IPS-18c (cell line): ENCODE measurements around the gene INAFM1.
A peak's percentile ranks its signal among the peaks of the same experiment; 100 is the strongest.
"Not testable (repeated sequence)": the region's sequence is repeated elsewhere in the genome, so short reads cannot be mapped to it uniquely, and the experiment has no call there.

Experiments used
- H3K4me3 ChIP-seq: 2 replicates; pipeline ENCODE4 v1.7.0; 2013; ENCODE audit warnings: low read depth, mild to moderate bottlenecking, low read length, moderate library complexity; ENCODE audit not compliant: insufficient read depth
- H3K9me3 ChIP-seq: one replicate; pipeline ENCODE4 v1.6.1; 2013; ENCODE audit warnings: mild to moderate bottlenecking, low read length, moderate library complexity; ENCODE audit not compliant: control insufficient read depth, insufficient read depth

The INAFM1 gene

DNA sequence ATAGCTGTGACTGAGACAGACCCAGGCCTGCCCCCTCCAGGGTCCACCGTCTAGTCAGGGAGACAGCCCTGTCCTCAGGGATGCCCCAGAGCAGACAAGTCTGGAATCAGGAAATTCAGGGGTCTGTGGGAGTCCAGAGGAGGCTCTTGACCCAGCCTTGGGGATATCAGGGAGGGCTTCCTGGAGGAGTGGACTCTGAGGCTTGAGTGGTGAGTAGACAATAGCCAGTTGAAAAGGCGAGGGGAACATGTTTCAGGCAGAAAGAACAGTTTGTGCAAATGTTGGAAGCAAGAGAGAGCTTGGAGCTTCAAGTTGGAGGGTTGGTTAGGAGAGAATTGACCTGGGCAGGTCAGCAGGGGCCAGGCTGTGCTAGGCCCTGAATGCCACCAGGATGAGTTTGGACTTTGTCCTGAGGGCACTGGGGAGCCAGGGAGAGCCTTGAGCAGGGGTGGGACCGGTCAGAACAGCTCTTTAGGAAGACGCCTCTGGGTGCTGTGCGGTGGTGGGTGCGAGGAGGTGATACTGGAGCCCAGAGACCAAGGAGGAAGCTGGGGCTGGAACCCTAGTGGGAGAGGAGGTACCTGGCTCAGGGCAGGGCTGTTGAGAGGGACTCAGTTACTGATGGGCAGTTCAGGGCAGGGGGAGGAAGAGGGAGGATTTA is 15.7 kb upstream of the INAFM1 start:
- Histone ChIP-seq H3K4me3 (no peak overlapping the region), H3K9me3 (no peaks in the 10 kb centered on the region)

DNA sequence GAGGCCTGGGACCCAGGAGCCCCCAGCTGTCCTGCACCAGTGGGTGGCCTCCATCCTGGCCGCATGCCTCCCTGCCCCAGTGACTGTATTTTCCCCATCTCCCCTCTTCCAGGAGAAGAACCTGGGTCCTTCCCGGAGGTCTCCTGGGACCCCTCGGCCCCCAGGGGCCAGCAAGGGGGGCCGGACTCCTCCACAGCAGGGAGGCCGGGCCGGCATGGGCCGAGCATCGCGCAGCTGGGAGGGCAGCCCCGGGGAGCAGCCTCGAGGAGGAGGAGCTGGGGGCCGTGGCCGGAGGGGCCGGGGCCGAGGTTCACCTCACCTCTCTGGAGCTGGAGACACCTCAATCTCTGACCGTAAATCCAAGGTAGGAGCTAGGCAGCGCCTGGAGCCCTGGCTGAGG is 14.2 kb upstream of the INAFM1 start:
- H3K9me3 ChIP-seq = no peaks in the 10 kb centered on the region

GRCh38 chr19:47261946-47262793 is 12.5 kb upstream of the INAFM1 start:
- not testable (repeated sequence) for H3K9me3 ChIP-seq, H3K4me3 ChIP-seq

More for the DNA sequence above, 14.2 kb upstream of the INAFM1 start:
- H3K4me3 ChIP-seq = no peak overlapping the region

GRCh38 chr19:47264629-47265028 is 10.1 kb upstream of the INAFM1 start:
- no peak overlapping the region for H3K4me3 ChIP-seq

GRCh38 chr19:47266401-47266941 is 8.2 kb upstream of the INAFM1 start:
- no peaks in the 10 kb centered on the region for H3K9me3 ChIP-seq
- H3K4me3 ChIP-seq = no peak overlapping the region

More at GRCh38 chr19:47264629-47265028, 10.1 kb upstream of the INAFM1 start:
- H3K9me3 ChIP-seq = no peaks in the 10 kb centered on the region

DNA sequence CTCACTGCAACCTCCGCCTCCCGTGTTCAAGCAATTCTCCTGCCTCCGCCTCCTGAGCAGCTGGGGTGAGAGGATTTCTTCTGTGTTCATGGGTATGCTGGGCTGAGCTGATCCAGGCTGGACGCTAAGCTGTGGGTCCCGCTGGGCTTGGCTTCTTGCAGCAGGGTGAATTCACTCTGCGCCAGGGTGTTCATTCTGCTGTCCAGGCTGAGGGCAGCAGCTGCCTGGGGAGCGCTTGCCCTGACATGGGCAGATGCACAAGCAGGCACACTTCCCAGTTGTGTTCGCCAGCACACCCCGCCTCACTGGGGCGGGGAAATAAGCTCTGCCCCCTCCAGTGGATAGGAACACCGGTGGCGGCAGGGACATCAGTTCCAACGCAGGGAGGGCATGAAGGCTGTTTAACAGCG is 7.3 kb upstream of the INAFM1 start:
- Histone ChIP-seq H3K9me3 (no peaks in the 10 kb centered on the region), H3K4me3 (no peak overlapping the region)

DNA sequence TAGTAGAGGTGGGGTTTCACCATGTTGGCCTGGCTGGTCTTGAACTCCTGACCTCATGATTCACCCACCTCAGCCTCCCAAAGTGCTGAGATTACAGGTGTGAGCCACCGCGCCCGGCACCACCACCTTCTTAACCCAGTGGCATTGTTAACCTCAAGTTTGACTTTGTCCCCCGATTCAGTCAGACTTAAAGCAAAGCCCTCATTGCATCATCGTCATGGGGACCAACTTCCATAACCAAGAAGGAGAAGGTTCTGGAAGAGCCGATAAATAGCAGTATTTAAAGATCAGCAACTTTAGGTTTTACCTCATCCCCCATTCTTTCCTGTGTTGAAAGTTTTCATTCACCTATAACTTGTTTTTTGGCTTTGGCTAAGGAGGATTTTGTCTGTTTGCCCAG is 6.7 kb upstream of the INAFM1 start:
- Histone ChIP-seq H3K9me3 (no peaks in the 10 kb centered on the region), H3K4me3 (no peak overlapping the region)

DNA sequence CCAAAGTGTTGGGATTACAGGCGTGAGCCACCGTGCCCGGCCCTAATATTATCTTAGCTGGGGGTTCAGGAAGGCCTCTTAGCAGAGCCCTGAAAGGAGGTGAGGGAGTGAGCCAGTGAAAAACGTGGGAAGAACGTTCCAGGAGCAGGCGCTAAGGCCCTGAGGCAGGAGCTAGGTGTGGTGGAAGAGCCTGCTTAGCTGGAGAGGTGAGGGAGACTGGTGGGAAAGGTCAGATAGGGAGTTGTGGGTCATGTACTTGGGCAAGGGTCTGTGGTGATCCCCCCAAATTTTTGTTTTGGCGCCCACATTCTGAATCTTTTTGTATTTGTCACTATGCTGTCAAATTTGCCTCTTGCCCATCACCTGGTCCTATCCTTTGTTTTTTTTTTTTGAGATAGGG is 5.1 kb upstream of the INAFM1 start:
- Histone ChIP-seq H3K4me3 (no peak overlapping the region), H3K9me3 (no peaks in the 10 kb centered on the region)

GRCh38 chr19:47270408-47270807 is 4.3 kb upstream of the INAFM1 start:
- Histone ChIP-seq H3K4me3 (no peak overlapping the region), H3K9me3 (no peaks in the 10 kb centered on the region)

DNA sequence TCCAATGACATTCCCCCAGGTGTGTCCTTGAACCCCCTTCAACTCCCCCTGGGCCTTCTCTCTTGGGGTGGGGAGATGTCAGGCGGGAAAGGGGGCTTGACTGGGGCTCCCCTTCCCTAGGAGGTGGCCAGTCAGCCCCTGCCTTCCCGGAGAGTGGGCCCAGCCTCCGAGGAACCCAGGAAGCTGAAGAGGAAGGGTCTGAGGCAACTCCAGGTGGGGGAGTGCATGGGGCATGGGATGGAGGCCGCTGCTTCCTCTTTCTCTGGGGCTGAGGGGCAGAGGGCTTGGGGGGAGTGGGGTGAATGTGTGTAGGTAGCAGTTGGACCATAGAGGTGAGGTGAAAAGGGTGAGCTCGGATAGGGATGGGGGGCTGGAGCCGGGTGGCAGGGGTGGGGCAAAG is 2.7 kb upstream of the INAFM1 start:
- no peak overlapping the region; the same call in 1 of the 2 replicates for H3K4me3 ChIP-seq
- H3K9me3 ChIP-seq = no peaks in the 10 kb centered on the region

- H3K4me3 ChIP-seq = peak overlapping the region; percentile 70
- no peaks in the 10 kb centered on the region for H3K9me3 ChIP-seq
Measured at GRCh38 chr19:47272448-47273312, 2.0 kb upstream of the INAFM1 start.

- peak overlapping the region; percentile 70 for H3K4me3 ChIP-seq
Measured at GRCh38 chr19:47273313-47274070, 1.2 kb upstream of the INAFM1 start.

DNA sequence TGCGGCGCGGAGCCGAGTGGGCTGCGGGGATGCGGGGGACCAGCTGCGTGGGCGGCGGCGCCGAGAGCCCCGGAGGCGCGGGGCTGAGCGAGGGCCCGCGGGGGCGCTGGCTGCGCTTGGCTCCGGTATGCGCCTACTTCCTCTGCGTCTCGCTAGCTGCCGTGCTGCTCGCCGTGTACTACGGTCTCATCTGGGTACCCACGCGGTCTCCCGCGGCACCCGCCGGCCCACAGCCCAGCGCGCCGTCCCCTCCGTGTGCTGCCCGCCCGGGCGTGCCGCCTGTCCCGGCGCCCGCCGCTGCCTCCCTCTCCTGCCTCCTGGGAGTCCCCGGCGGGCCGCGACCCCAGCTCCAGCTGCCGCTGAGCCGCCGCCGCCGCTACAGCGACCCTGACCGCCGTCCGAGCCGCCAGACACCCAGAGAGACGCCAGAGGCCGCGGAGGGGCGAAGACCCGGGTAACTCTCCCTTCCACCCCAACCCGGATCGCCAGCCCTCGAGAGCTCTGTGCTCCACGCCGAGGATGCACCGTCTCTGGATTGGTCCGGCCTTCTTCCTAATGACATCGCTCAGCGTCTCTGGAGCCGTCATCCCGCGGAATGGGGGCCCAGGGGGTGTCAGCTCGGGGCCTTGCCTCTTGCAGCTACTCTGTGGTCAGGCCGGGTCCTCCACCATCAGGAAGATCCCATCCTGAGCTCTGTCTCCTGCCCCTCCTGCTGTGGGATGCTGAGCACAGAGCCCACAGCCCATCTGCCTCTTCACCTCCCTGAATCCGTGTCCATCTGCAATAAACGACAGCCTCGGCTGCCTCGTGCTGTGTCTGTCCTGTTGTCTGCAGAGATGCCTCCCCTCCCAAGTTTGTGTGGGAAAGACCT is 441 bp downstream of the INAFM1 start:
- Histone ChIP-seq H3K9me3 (no peaks in the 10 kb centered on the region), H3K4me3 (peak overlapping the region; percentile 71)

More at GRCh38 chr19:47273313-47274070, 1.2 kb upstream of the INAFM1 start:
- H3K9me3 ChIP-seq = no peaks in the 10 kb centered on the region

- H3K9me3 ChIP-seq = no peaks in the 10 kb centered on the region
- H3K4me3 ChIP-seq = no peak overlapping the region; the same call in 1 of the 2 replicates
Measured at GRCh38 chr19:47275791-47276461, 1.2 kb downstream of the INAFM1 start.

DNA sequence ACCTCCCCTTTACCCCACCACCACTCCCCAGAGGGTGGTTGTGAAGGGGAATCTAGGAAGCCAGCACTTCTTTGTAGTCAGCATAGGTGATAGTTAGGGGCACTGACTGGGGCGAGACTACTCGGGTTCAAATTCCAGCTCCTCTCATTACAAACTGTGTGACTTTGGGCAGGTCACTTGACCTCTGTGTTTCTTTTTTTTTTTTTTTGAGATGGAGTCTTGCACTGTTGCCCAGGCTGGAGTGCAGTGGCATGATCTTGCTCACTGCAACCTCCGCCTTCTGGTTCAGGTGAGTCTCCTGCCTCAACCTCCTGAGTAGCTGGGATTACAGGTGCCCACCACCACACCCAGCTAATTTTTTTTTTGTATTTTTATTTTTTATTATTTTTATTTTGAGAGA is 1.8 kb downstream of the INAFM1 start:
- not testable (repeated sequence) for H3K4me3 ChIP-seq, H3K9me3 ChIP-seq
